ENCODE measurements around the gene EFS. TPM values are rescaled to one million over a fixed set of nuclear protein-coding genes. Genes with fewer than 3 reads are reported as not detected.

Gene EFS
- polyA plus RNA-seq, 1 donor (not counting 4 experiments of a cell fraction or from before 2014, with no cell fraction given), result 1.4 TPM

DNA sequence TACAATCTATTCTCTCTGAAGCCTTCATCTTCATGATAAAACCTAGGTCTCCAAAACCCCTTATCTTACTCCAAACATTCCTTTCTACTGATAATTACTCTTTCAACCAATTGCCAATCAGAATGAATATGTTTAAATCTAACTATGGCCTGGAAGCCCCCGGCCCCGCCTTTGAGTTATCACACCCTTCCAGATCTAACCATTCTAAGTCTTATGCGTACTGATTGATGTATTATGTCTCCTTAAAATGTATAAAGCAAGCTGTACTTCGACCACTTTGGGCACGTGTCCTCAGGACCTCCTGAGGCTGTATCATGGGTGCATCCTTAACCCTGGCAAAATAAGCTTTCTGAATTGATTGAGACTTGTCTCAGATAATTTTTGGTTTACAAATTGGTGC is 29.3 kb downstream of the EFS start:
- no peak overlapping the region for H3K27ac ChIP-seq (ENCODE audit: control insufficient read depth, insufficient read depth, low read length)
- no peak overlapping the region for H3K4me2 ChIP-seq (ENCODE audit: control insufficient read depth, extremely low read depth, insufficient read depth, low read depth, low read length)
- no peak overlapping the region for H3K4me3 ChIP-seq (ENCODE audit: control insufficient read depth in 2 of 3, extremely low read depth in 1 of 3, insufficient read depth in 2 of 3, low read depth in 1 of 3, low read length in 3 of 3)
- H3K9me1 ChIP-seq (ENCODE audit: control insufficient read depth, extremely low read depth, insufficient read depth, low read length), result no peaks in the 10 kb centered on the region
- TF ChIP-seq CTCF (optimal IDR thresholded peaks at IDR 0.05 in 1 of 3, IDR thresholded peaks at IDR 0.05 in 1 of 3, conservative IDR thresholded peaks at IDR 0.05 in 1 of 3; ENCODE audit: extremely low read depth in 1 of 3, insufficient read depth in 2 of 3, low read length in 3 of 3) (no peak), EZH2 (IDR thresholded peaks at IDR 0.05; ENCODE audit: low read length) (no peak)
- DNase-seq (ENCODE audit: low read depth, low spot score) (no peak), FAIRE-seq (no peak)
- H3K27me3 ChIP-seq (ENCODE audit: control insufficient read depth, extremely low read depth, insufficient read depth, low read length), result peaks cover 3% of the 10 kb centered on the region
- no peak overlapping the region for H2AFZ ChIP-seq (ENCODE audit: control insufficient read depth, low read length)
- H3K9ac ChIP-seq (ENCODE audit: control insufficient read depth, extremely low read depth, insufficient read depth, low read length), result no peak overlapping the region
- dilution Hi-C loops (cut with MboI; ENCODE audit: extremely low pct_ligation_motif_present, low sequenced_read_pairs), result no loop called here
- no peaks in the 10 kb centered on the region for H4K20me1 ChIP-seq (ENCODE audit: control insufficient read depth, extremely low read depth, insufficient read depth, low read length)
- no peaks in the 10 kb centered on the region for H3K36me3 ChIP-seq (ENCODE audit: control insufficient read depth in 2 of 2, extremely low read depth in 1 of 2, insufficient read depth in 2 of 2, low read length in 2 of 2)
- H3K79me2 ChIP-seq (ENCODE audit: control insufficient read depth, insufficient read depth, low read length), result no peaks in the 10 kb centered on the region
- no peaks in the 10 kb centered on the region for H3K9me3 ChIP-seq (ENCODE audit: control insufficient read depth, low read depth, low read length)
- H3K4me1 ChIP-seq (ENCODE audit: control insufficient read depth, extremely low read depth, insufficient read depth, low read length), result no peaks in the 10 kb centered on the region

GRCh38 chr14:23327947-23328744 is 36.8 kb downstream of the EFS start:
- Histone ChIP-seq H3K27me3 (ENCODE audit: control insufficient read depth, extremely low read depth, insufficient read depth, low read length) (no peaks in the 10 kb centered on the region), H3K4me3 (ENCODE audit: control insufficient read depth in 2 of 3, extremely low read depth in 1 of 3, insufficient read depth in 2 of 3, low read depth in 1 of 3, low read length in 3 of 3) (no peak overlapping the region), H3K36me3 (ENCODE audit: control insufficient read depth in 2 of 2, extremely low read depth in 1 of 2, insufficient read depth in 2 of 2, low read length in 2 of 2) (peaks cover 13 to 14% of the 10 kb centered on the region in 2 experiments), H3K9me1 (ENCODE audit: control insufficient read depth, extremely low read depth, insufficient read depth, low read length) (no peaks in the 10 kb centered on the region), H3K27ac (ENCODE audit: control insufficient read depth, insufficient read depth, low read length) (no peak overlapping the region), H4K20me1 (ENCODE audit: control insufficient read depth, extremely low read depth, insufficient read depth, low read length) (no peaks in the 10 kb centered on the region), H3K4me1 (ENCODE audit: control insufficient read depth, extremely low read depth, insufficient read depth, low read length) (peaks cover 5% of the 10 kb centered on the region), H3K9me3 (ENCODE audit: control insufficient read depth, low read depth, low read length) (no peaks in the 10 kb centered on the region), H3K9ac (ENCODE audit: control insufficient read depth, extremely low read depth, insufficient read depth, low read length) (no peak overlapping the region), H2AFZ (ENCODE audit: control insufficient read depth, low read length) (no peak overlapping the region), H3K4me2 (ENCODE audit: control insufficient read depth, extremely low read depth, insufficient read depth, low read depth, low read length) (no peak overlapping the region), H3K79me2 (ENCODE audit: control insufficient read depth, insufficient read depth, low read length) (peaks cover 8% of the 10 kb centered on the region)
- TF ChIP-seq EZH2 (IDR thresholded peaks at IDR 0.05; ENCODE audit: low read length) (no peak), CTCF (optimal IDR thresholded peaks at IDR 0.05 in 1 of 3, IDR thresholded peaks at IDR 0.05 in 1 of 3, conservative IDR thresholded peaks at IDR 0.05 in 1 of 3; ENCODE audit: extremely low read depth in 1 of 3, insufficient read depth in 2 of 3, low read length in 3 of 3) (peak; percentile 71 to 77 (median 77))
- no peak for DNase-seq (ENCODE audit: low read depth, low spot score)
- dilution Hi-C loops (cut with MboI; ENCODE audit: extremely low pct_ligation_motif_present, low sequenced_read_pairs), result no loop called here
- FAIRE-seq, result peak; percentile 51
